ENCODE measurements around the gene MLC1.

The MLC1 gene

GRCh38 chr22:50034126-50035081, 50.8 kb downstream of the MLC1 start:
- DNase-seq = no peak

DNA sequence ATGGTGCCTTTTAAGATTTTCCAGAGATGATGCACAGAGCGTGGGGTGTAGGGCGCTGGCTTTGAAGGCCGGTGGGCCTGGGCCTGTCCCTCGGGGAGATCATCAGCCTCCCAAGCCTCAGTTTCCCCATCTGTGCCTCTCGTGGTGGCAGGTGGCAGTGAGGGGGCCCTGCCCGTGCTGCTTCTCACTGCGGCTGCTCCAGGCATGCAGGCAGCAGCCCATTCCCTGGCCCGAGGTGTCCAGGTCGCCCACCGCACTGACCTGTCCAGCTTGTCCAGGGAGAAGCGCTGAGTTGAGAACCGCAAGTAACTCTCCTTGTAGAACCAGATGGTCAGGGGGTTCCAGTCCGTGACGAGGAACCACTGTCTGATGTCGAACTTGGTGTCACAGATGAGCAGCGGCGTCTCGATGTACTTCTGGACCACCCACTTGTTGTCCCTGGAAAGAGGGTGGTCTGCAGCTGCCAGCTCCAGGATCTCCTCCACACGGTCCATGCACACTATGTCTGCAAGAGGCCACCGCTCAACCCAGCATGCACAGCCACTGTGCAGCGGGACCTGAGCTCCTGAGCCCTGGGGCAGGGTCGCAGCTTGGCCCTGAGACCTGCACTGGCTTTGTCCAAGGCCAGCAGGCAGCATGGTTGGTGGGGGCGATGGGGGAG, 52.2 kb downstream of the MLC1 start:
- no peak for DNase-seq

- DNase-seq = no peak
These were observed 52.9 kb downstream of the MLC1 start for GRCh38 chr22:50032109-50032871.

- DNase-seq = no peak
These were observed 53.8 kb downstream of the MLC1 start for GRCh38 chr22:50031189-50032091.

DNA sequence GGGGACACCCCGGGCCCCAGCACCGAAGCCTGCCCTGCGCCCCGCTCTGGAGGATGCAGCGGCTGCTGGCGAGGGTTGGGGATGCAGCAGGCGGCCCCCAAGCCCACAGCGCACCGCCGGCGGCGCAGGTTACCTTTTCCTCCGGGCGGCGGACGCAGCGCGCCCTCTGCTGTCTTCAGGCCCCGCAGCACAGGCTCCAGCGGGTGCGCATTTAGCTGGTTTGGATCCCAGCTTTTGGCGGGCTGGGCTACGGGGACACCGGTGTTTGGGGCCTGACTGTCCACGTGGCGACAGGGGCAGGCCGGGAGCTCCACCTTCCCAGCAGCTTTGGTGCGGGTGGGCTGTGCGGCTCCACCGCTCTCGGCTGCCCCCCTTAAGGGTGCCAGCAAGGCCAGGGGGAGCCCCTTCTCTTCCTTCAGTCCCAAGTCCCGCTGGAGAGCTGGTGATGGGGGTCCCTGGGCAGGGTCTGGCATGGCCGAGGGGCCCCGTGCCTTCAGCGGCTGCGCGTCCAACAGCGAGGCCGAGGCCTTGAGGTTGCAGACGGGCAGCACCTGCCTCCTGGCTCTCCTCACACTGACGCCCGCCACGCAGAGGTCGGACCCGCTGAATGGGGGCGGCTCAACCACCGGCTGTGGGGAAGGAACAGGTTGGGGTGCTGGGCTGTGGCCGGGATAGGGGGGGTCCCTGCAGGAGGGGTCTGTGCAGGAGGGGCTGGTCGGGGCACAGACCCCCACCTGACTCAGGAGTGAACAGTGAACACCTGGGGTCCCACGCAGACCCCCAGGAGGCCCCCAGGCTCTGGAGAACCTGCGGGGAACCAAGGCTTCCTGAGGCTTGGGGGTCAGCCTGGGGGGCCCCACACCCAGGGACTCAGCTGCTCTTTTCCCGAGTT, 54.7 kb downstream of the MLC1 start:
- peak; percentile 81 to 84 for DNase-seq

- peak; percentile 65 to 74 for DNase-seq
These were observed 57.3 kb downstream of the MLC1 start for GRCh38 chr22:50027639-50028537.

- DNase-seq = no peak
These were observed 59.2 kb downstream of the MLC1 start for GRCh38 chr22:50025993-50026392.

DNA sequence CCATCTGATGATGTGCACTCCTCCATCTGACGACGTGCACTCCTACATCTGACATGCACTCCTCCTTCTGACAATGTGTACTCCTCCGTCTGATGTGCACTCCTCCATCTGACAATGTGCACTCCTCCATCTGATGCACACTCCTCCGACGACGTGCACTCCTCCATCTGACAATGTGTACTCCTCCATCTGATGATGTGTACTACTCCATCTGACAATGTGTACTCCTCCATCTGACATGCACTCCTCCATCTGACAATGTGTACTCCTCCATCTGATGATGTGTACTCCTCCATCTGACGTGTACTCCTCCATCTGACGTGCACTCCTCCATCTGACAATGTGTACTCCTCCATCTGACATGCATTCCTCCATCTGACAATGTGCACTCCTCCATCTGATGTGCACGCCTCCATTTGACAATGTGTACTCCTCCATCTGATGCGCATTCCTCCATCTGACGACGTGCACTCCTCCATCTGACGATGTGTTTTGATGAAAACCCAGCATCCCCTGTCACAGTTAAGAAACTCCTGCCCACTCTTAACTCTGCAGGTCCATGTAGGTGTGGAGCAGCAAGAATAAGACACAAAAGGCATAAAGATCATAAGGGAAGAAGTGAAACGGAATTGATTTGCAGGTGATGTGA, 62.9 kb downstream of the MLC1 start:
- DNase-seq = no peak

GRCh38 chr22:50020606-50021005, 64.6 kb downstream of the MLC1 start:
- DNase-seq = no peak

- DNase-seq = no peak
These were observed 65.9 kb downstream of the MLC1 start for GRCh38 chr22:50019316-50019715.

DNA sequence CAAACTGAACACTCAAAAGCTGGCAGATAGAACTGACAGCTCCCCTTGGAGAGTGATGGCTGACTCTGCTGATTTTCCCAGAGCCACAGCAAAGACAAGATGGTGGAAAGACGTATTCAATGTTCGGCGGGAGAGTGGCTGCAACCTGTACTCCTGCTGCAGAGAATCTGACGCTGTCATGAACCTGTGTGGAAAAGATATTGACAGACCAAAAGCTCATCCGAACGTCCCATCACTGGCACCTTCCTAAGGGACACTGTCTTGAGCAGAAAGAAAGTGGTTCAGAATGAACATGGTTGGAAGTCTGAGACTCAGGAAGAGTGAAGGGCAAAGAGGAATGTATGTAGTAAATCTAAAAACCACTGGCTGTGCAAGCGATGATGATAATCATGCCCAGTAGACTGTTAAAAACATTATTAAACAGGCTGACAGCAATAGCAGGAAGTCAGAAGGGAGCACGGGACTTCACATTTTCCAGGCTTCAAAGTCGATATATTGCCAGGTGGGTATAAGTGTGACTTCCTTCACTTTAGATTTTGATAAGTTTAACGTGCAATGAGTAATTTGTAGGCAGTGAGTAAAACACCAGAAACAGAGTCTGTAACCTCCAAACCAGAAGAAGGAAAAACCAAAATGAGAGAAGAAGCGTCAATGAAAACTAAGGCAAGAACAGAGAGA, 66.5 kb downstream of the MLC1 start:
- DNase-seq = peak in 1 of 2 donors; percentile 38

GRCh38 chr22:50017701-50018224, 67.5 kb downstream of the MLC1 start:
- no peak for DNase-seq

DNA sequence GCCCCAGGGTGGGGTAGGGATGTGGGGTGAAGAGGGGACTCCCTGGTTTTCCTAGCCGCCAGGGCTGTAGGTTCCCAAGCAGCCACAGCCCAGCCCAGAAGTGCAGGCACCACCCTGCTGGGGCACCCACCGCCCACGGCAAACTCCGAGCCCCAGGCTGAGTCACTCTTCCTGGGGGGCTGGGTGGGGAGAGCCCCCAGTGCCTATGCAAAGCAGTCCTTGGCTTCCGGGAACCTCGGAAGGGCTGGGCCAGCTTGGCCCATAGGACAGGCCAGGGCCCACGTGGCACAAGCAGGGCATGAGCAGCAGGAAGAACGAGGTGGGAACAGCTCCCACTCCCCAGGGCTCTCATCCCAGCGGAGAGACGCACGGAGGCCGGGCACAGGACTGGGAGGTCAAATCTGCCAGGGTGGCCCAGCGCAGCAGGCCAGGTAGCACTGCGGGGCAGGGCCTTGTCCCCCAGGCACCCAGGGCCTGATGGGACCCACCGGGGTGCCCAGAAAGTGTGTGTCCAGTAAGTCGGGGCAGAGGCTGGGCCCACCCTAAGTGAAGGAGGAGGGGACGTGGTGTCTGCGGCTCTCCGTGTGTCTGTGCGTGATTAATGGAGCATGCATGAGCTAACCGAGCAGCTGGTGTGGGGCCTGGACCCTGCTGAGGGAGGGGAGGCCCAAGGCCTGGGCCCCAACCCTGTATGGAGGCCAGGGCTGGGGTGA, 68.1 kb downstream of the MLC1 start:
- peak; percentile 72 to 82 for DNase-seq

DNA sequence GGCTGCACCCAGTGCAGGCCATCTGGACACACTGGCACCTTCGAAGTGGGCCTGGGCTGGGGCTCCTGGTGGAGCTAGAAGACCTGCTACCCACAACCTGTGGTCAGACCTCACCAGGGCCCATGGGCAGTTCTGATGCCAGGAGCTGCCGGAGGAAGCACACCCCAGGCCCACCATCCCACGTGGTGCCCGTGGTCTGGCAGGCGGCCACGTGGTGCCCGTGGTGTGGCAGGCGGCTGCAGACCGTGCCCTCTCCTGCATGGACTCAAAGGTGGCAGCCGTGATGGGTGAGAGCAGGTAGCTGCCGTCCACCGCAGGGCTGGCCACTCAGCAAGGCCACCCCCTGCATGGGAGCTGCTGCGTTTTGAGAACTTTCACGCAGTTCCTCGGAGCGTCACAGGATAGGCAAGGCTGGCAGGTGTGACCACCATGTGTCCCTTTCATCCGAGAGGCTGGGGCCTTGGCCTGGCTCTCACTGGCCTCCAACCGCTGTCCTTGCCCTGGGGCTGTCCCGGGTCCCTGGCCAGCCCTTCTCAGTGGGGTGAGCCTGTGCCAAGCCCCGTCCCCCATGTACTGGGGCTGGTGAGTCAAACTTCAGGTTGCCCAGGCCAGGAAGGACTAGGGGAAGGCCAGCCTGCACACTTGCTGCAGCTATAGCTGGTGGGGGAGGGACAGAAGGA, 68.8 kb downstream of the MLC1 start:
- DNase-seq = no peak

DNA sequence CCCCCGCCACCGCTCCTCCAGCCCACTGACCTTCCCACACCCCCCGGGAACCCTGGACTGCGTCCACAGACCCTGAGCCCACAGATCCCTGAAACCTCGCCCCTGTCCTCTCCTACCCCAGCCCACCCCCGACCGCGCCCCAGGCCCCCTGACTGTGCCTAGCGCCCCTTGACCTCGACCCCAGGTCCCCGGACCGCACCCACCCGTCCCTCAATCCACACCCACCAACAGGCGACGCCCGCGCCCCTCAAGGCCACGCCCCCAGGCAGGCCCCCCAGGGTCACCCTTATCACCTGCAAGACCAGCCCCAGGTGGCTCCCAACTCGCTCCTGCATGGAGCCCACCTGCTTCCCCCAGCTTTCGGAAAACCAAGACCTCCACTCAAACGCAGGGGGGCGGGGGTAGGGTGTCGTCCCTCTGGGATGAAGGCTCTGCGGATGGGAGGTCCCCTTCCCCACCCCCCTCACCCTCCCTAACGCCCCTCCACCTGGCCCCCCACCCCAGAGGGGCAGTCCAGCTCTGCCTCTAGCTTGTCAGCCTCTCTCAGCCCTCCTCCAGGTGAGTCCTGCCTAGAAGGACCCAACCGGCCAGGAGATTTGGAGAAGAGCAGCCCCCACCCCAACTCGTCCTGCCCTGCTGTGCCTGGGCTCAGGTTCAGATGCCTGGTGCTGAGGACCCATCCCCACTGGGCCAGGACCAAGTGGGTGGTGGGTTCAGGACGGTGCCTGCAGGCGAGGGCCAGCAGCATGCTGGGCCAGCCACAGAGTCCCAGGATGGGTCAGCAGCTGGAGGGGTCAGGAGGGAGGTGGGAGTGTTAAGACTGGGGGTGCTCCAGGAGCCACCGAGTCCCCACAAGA, 69.5 kb downstream of the MLC1 start:
- DNase-seq = no peak

DNA sequence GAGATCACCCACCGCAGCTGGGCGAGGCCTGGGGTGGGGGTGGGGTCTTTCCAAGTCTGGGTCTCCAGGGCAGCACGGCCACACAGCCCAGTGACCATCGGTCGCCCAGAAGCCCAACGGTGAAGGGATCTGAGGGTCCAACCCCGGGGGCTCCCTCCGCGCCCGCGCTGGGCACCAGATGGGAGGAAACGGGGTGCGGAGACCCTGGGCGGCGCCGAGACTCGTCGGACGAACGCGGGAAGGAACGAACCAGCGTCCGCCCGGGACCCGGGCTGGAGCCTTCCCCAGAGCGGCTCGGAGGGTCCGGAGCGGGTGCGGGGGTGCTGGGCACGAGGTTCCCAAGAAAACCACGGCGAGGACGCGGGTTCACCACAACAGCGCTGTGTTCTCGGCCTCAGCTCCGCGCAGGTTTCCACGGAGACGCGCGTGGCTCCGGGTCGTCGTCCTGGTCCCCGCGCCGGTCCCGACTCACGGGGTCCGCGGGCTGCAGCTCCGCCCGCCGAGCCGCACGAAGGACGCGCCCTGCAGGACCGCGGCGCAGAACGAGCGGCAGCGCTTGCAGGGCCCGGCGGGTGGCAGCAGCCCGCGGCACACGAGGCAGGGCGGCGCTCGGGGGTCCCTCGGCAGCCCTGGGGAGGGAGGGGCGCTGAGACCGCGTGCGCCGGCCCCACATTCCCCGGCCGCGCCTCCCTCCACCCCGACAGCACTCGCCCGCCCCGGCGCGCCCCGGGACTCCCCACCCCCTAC, 70.4 kb downstream of the MLC1 start:
- no peak for DNase-seq
